Mesendoderm (in vitro differentiated cells): Measurements from ENCODE around the gene RNF207.

Source experiments
- DNase-seq: peaks from one replicate; pipeline ENCODE4 v3.0.0; 2013
- H2AK5ac ChIP-seq: 2 replicates; pipeline ENCODE4 v1.6.1; 2013; ENCODE audit warnings: low read length, inconsistent platforms
- H2BK120ac ChIP-seq: 2 replicates; pipeline ENCODE4 v1.6.1; 2013; ENCODE audit warnings: low read depth, mild to moderate bottlenecking, low read length, moderate library complexity, mixed read lengths
- H2BK15ac ChIP-seq: replicated peaks from 2 replicates; pipeline ENCODE4 v1.6.1; 2013; ENCODE audit warnings: low read depth, mild to moderate bottlenecking, moderate library complexity
- H2BK5ac ChIP-seq: 2 replicates; pipeline ENCODE4 v1.6.1; 2013; ENCODE audit warnings: low read length, inconsistent platforms
- H3K18ac ChIP-seq: 2 replicates; pipeline ENCODE4 v1.6.1; 2013; ENCODE audit warnings: mild to moderate bottlenecking, low read length, mixed read lengths
- H3K23ac ChIP-seq: one replicate; pipeline ENCODE4 v1.6.1; 2013; ENCODE audit warnings: low read length
- H3K27ac ChIP-seq: 2 replicates; pipeline ENCODE4 v1.5.1; 2013; ENCODE audit warnings: low read depth, mild to moderate bottlenecking, inconsistent platforms, low read length, moderate library complexity
- H3K27me3 ChIP-seq: 2 replicates; pipeline ENCODE4 v1.6.1; 2013; ENCODE audit warnings: low read length, control low read depth, mild to moderate bottlenecking, inconsistent platforms; ENCODE audit not compliant: insufficient read depth, poor library complexity
- H3K36me3 ChIP-seq: 2 replicates; pipeline ENCODE4 v1.6.1; 2013; ENCODE audit warnings: low read length, inconsistent platforms; ENCODE audit not compliant: control insufficient read depth, insufficient read depth
- H3K4ac ChIP-seq: one replicate; pipeline ENCODE4 v1.6.1; 2013; ENCODE audit warnings: low read depth, mild to moderate bottlenecking, low read length, moderate library complexity
- H3K4me1 ChIP-seq: 2 replicates; pipeline ENCODE4 v1.6.1; 2013; ENCODE audit warnings: low read depth, low read length, inconsistent platforms; ENCODE audit not compliant: control insufficient read depth
- H3K4me2 ChIP-seq: 2 replicates; pipeline ENCODE4 v1.6.1; 2013; ENCODE audit warnings: low read length
- H3K4me3 ChIP-seq: 2 replicates; pipeline ENCODE4 v1.5.1; 2013; ENCODE audit warnings: mild to moderate bottlenecking, low read length
- H3K56ac ChIP-seq: one replicate; pipeline ENCODE4 v1.6.1; 2013; ENCODE audit warnings: low read length
- H3K79me1 ChIP-seq: 2 replicates; pipeline ENCODE4 v1.6.1; 2013; ENCODE audit warnings: low read length, inconsistent platforms
- H3K79me2 ChIP-seq: 2 replicates; pipeline ENCODE4 v1.6.1; 2013; ENCODE audit warnings: mild to moderate bottlenecking, low read length; ENCODE audit not compliant: control insufficient read depth, insufficient read depth
- H3K9ac ChIP-seq: 2 replicates; pipeline ENCODE4 v1.6.1; 2013; ENCODE audit warnings: low read length, inconsistent platforms
- H4K5ac ChIP-seq: one replicate; pipeline ENCODE4 v1.6.1; 2013; ENCODE audit warnings: low read length
- H4K8ac ChIP-seq: one replicate; pipeline ENCODE4 v1.6.1; 2013; ENCODE audit warnings: low read depth, mild to moderate bottlenecking, control low read depth, low read length, moderate library complexity
- WGBS: extraction: QIAGEN DNeasy Blood & Tissue Kit; methylation state at CpG from one replicate; pipeline ENCODE4 v1.1.7; 2013; ENCODE audit warnings: low lambda C conversion rate, missing lambda C conversion rate; ENCODE audit not compliant: insufficient coverage; ENCODE audit errors: extremely low coverage; 5-methylcytosine and 5-hydroxymethylcytosine counted together

The RNF207 gene

DNA sequence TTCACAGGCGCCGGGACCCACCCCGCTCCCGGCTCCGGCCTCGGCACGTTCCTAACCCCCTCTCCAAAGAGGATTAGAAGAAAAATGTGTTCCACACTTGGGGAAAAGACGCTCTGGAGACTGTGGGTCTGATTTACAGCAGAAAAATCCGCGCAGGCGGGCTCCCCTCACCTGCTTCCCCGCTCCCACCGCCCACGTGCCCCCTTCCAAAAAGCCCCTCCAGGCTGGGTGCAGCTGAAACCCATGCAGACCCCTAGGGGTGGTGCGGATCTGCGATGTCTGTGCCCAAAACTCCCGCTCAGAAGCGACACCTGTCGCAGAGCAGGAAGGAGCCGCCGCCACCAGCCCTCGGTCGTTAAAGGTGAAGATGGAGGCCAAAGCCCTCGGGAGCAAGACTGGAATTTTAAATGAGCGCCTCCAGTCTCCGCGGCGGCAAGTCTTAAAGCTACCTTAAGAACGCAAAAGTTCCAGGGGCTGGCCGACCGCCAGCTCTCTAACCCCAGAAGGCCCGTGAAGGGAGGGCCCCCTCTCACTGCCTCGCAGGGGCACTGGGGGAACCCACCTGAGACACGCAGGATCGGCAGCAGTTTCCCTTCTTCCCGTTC, 25.1 kb upstream of the RNF207 start:
- H3K27me3 ChIP-seq = peaks cover 13% of the 10 kb centered on the region
- no CpG with 5 or more reads among the region's 36 CpGs for WGBS

DNA sequence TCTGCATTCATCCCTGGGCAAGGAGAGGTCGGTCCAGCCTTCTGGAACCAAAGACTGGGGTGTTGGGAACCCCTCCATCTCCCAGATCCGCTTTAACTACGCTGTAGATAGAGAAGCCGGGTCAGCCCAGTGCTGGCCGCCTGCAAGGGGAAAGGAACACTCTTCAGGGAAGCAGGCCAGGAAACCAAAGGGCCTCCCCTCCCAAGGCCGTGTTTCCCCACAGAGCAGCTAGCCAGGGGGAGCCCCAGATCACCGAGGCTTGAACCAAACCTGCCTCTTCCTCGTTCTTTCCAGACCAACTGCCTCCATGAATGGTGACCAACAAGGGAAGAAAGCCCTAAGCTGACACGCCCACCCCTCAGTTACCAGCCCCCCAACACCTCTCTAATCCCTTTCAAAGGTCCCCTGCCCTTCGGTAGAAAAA, 24.6 kb upstream of the RNF207 start:
- no peak for DNase-seq
- H3K27ac ChIP-seq = no peak overlapping the region
- no peak overlapping the region for H4K5ac ChIP-seq
- no peak overlapping the region for H3K4me2 ChIP-seq
- no peak overlapping the region for H3K4me3 ChIP-seq
- peaks cover 2% of the 10 kb centered on the region for H3K79me1 ChIP-seq
- H3K4me1 ChIP-seq = peaks cover 2% of the 10 kb centered on the region
- no peak overlapping the region for H2BK120ac ChIP-seq
- H3K36me3 ChIP-seq = no peaks in the 10 kb centered on the region
- H2BK15ac ChIP-seq = no peak overlapping the region
- H2BK5ac ChIP-seq = no peak overlapping the region
- no CpG with 5 or more reads among the region's 10 CpGs for WGBS
- no peak overlapping the region for H3K56ac ChIP-seq
- no peak overlapping the region for H3K18ac ChIP-seq
- H2AK5ac ChIP-seq = no peak overlapping the region
- peaks cover 13% of the 10 kb centered on the region for H3K27me3 ChIP-seq
- no peak overlapping the region for H3K4ac ChIP-seq
- H3K9ac ChIP-seq = no peak overlapping the region
- H3K23ac ChIP-seq = peak overlapping the region; percentile 50
- no peaks in the 10 kb centered on the region for H3K79me2 ChIP-seq
- H4K8ac ChIP-seq = no peak overlapping the region

More for the DNA sequence above, 25.1 kb upstream of the RNF207 start:
- Histone ChIP-seq H3K4me2 (no peak overlapping the region), H4K8ac (no peak overlapping the region), H3K23ac (peak overlapping the region; percentile 50), H4K5ac (no peak overlapping the region), H2BK5ac (no peak overlapping the region), H3K36me3 (no peaks in the 10 kb centered on the region), H3K27ac (no peak overlapping the region), H3K4me3 (no peak overlapping the region), H3K56ac (no peak overlapping the region), H3K4ac (no peak overlapping the region), H3K4me1 (peaks cover 2% of the 10 kb centered on the region), H3K9ac (no peak overlapping the region), H3K79me2 (no peaks in the 10 kb centered on the region), H3K18ac (no peak overlapping the region), H2AK5ac (no peak overlapping the region), H2BK120ac (no peak overlapping the region), H2BK15ac (no peak overlapping the region), H3K79me1 (peaks cover 2% of the 10 kb centered on the region)
- peak; percentile 59 for DNase-seq

DNA sequence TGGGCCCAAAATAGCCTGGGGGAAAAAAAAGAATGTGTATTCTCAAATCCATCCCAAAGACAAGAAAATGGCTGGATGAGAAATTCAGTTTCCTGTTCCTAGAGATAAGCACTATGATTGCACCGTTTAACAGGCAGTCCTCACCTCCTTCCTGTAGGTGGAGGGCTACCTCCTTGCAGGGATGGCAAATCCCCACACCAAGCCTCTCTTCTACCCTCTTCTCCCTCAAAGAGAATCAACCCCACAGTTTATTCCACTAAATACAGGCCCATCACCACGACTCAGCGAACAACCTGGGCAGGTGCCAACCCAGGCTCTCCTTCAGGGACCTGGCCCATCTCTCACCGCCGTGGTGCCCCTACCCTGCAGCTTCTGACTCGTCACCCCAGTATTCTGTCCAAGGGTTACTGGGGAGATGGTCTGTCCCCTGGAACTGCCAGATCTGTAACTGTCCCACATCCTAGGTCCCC, 22.4 kb upstream of the RNF207 start:
- no peak overlapping the region for H3K56ac ChIP-seq
- H2BK5ac ChIP-seq = no peak overlapping the region
- no peak overlapping the region for H2BK120ac ChIP-seq
- no peak overlapping the region for H3K4me3 ChIP-seq
- H3K4ac ChIP-seq = no peak overlapping the region
- H4K5ac ChIP-seq = no peak overlapping the region
- H3K79me2 ChIP-seq = peaks cover 10% of the 10 kb centered on the region
- H2AK5ac ChIP-seq = no peak overlapping the region
- no peak overlapping the region for H3K9ac ChIP-seq
- peaks cover 2% of the 10 kb centered on the region for H3K4me1 ChIP-seq
- peaks cover 4% of the 10 kb centered on the region for H3K79me1 ChIP-seq
- no peak overlapping the region for H3K4me2 ChIP-seq
- H4K8ac ChIP-seq = no peak overlapping the region
- H3K36me3 ChIP-seq = no peaks in the 10 kb centered on the region
- H3K23ac ChIP-seq = no peak overlapping the region
- peaks cover 9% of the 10 kb centered on the region for H3K27me3 ChIP-seq
- no peak overlapping the region for H2BK15ac ChIP-seq
- peak; percentile 71 for DNase-seq
- no CpG with 5 or more reads among the region's 6 CpGs for WGBS
- H3K27ac ChIP-seq = no peak overlapping the region
- H3K18ac ChIP-seq = no peak overlapping the region

DNA sequence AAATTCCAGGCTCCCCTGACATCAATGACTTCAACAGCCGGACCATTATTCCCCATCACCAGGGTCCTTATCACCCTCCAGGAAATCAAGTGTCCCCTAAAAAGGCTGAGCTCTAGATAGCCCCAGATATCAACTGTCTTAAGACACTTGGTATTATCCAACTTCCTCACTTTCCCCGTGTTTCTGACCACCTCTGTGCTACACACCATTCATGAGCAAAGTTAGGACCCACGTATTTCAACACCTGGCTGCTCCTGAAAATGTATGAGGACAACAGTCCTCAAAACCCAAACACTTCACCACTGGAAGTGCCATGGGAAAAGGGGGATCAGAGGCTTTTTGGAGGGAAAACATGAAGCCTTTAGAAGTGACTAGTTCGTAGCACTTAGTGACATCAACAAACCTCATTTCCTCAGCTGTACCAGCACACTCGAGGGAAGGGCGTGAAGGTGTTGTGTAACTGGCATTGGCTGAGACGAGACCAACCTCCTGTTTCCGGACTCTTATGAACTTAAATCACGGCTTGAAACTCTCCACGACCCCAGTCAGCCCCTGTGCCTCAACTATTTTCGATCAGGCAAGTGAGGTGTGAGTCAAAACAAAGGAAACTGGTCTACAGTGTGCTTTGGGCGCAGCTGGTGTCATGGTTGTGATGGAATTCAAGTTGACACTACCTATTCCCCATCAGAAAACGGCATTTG, 21.7 kb upstream of the RNF207 start:
- Histone ChIP-seq H3K27me3 (peaks cover 4% of the 10 kb centered on the region), H3K56ac (no peak overlapping the region), H2AK5ac (no peak overlapping the region), H3K4ac (no peak overlapping the region), H3K23ac (no peak overlapping the region), H3K18ac (no peak overlapping the region), H3K79me1 (peaks cover 4% of the 10 kb centered on the region), H3K36me3 (no peaks in the 10 kb centered on the region), H3K79me2 (peaks cover 15% of the 10 kb centered on the region), H3K27ac (no peak overlapping the region), H3K4me2 (no peak overlapping the region), H2BK5ac (no peak overlapping the region), H2BK15ac (no peak overlapping the region), H4K5ac (no peak overlapping the region), H2BK120ac (no peak overlapping the region), H4K8ac (no peak overlapping the region), H3K4me1 (peaks cover 2% of the 10 kb centered on the region), H3K9ac (no peak overlapping the region), H3K4me3 (no peak overlapping the region)
- peak; percentile 14 for DNase-seq
- WGBS = no CpG with 5 or more reads among the region's 13 CpGs

DNA sequence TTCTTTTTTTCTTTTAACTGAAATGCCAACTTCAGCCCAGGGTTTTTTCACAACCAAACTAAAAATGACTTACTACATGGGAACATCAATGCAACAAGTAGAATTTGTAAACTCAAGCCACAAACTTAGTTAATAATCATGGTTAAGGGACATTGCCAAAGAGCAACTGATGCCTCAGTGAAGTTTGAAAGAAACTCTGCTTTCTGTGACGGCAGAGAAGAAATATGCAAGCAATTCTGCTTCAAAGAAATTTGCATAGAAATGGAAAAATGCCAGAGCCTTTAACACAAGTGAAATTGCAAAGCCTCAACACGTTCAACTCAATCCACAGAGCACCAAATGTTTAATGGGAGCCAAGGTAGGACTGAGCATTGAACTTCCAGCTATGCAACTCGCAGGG, 20.8 kb upstream of the RNF207 start:
- Histone ChIP-seq H2BK120ac (no peak overlapping the region), H3K4me1 (peaks cover 2% of the 10 kb centered on the region), H3K23ac (no peak overlapping the region), H3K4me2 (no peak overlapping the region), H4K8ac (no peak overlapping the region), H3K56ac (no peak overlapping the region), H3K18ac (no peak overlapping the region), H3K4ac (no peak overlapping the region), H3K4me3 (no peak overlapping the region), H3K27ac (no peak overlapping the region), H2BK5ac (no peak overlapping the region), H4K5ac (no peak overlapping the region), H2AK5ac (no peak overlapping the region), H3K79me2 (peaks cover 20% of the 10 kb centered on the region), H3K36me3 (peaks cover 2% of the 10 kb centered on the region), H2BK15ac (no peak overlapping the region), H3K79me1 (peaks cover 4% of the 10 kb centered on the region), H3K27me3 (peaks cover 4% of the 10 kb centered on the region), H3K9ac (no peak overlapping the region)
- WGBS = no CpG with 5 or more reads among the region's 3 CpGs
- DNase-seq = peak; percentile 57
